Mucosa of gallbladder (tissue), 1 donor: ENCODE results near the gene PSMB9. TPM values are rescaled to one million over a fixed set of nuclear protein-coding genes. Genes with fewer than 3 reads are reported as not detected.

Experiments used
- DNase-seq: peaks from one replicate; pipeline ENCODE4 v3.0.0-alpha.2; 2020; ENCODE audit warnings: low spot score
- total RNA-seq: library from RNA; stranded (reverse); gene quantifications from one replicate; pipeline ENCODE4 v1.2.1, GENCODE V29; 2021
- donor health status: DM: no; HTN: no; CAD: no.

The PSMB9 gene
- total RNA-seq, 1 donor from 2014 or later: 31.2 TPM

DNA sequence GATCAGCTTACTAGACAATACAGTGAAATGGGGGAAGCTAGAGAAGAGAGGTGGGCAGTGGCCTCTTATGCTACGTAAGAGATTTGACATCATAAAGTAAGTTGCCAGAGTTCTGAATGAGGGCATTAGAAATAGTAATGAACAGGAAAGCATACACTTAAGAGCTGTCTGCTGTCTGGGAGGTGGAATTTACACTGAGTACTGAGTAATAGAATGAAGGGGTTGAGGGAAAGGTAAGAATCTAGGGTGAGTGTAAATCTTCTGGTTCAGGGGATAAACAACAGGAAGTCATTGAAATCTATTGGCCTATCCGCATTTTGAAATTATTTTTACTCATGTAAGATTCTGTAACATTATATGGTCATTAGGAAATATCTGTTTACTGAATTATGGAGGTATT, 51.1 kb downstream of the PSMB9 start:
- no peak for DNase-seq

DNA sequence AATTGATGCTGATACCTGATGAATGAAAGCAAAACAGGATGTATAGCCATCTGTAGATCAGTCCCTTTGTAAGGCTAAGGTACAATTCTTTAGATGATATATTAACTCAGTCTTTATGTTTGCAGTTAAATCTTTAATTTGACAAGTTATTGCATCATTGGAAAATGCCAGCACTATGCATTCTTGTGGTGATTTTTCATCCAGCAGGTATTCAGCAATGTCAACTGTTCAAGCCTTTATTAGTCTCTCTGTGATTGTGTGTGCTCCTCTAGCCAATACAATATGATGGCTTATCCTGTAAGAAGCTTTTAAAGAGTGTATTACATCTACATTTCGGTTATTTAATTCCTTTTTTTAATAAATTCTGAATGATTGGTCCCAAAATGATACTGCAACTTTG, 52.5 kb downstream of the PSMB9 start:
- no peak for DNase-seq

DNA sequence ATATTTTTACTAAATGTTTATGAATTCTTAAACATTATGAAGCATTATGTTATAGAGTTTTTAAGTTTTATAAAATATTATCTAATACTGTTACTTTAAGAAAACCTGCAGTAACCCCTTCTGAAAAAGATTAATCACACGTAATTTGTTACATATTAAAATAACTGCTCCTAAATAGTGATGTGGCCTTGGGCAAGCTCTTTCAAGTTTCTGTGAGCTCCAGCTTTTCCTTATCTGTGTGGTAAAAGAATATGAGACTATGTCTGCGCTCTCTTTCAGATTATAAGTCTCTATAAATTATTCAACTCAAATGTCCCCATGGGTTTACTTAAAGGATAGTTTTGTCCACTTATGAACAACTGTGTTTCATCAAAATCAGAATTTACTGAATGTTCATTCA, 54.9 kb downstream of the PSMB9 start:
- DNase-seq: no peak

Other genes with a start within 250 kb of the PSMB9 start
- gene HLA-DQA1, start 216.8 kb upstream of the PSMB9 start, total RNA-seq: 38.8 TPM
- gene HLA-DQB1, start 187.5 kb upstream of the PSMB9 start, total RNA-seq: 23.2 TPM
- 2.4 TPM for gene HLA-DQA2, start 112.8 kb upstream of the PSMB9 start, total RNA-seq
- gene HLA-DQB2, start 90.7 kb upstream of the PSMB9 start, total RNA-seq: 4.0 TPM
- 0.69 TPM for gene HLA-DOB, start 37.2 kb upstream of the PSMB9 start, total RNA-seq
- 40.4 TPM for gene TAP2, start 15.5 kb upstream of the PSMB9 start, total RNA-seq
- gene PSMB8, start 10.1 kb upstream of the PSMB9 start, total RNA-seq: 73.7 TPM
- gene TAP1, start 488 bp upstream of the PSMB9 start, total RNA-seq: 41.3 TPM
- gene HLA-DMB, start 86.8 kb downstream of the PSMB9 start, total RNA-seq: 43.2 TPM
- gene HLA-DMA, start 98.9 kb downstream of the PSMB9 start, total RNA-seq: 68.2 TPM
- 150 TPM for gene BRD2, start 114.4 kb downstream of the PSMB9 start, total RNA-seq
- 8.4 TPM for gene HLA-DOA, start 155.4 kb downstream of the PSMB9 start, total RNA-seq
- 185 TPM for gene HLA-DPA1, start 219.5 kb downstream of the PSMB9 start, total RNA-seq
- gene HLA-DPB1, start 221.8 kb downstream of the PSMB9 start, total RNA-seq: 174 TPM